Effector CD4-positive, alpha-beta T cell (primary cell): Measurements from ENCODE around the gene FZD7.

Source experiments
- DNase-seq: peaks from one replicate; pipeline ENCODE4 v3.0.0-alpha.2; 2020

Gene FZD7

GRCh38 chr2:202069170-202070067 is 35.8 kb downstream of the FZD7 start:
- DNase-seq: no peak

GRCh38 chr2:202071107-202071506 is 37.5 kb downstream of the FZD7 start:
- no peak for DNase-seq

DNA sequence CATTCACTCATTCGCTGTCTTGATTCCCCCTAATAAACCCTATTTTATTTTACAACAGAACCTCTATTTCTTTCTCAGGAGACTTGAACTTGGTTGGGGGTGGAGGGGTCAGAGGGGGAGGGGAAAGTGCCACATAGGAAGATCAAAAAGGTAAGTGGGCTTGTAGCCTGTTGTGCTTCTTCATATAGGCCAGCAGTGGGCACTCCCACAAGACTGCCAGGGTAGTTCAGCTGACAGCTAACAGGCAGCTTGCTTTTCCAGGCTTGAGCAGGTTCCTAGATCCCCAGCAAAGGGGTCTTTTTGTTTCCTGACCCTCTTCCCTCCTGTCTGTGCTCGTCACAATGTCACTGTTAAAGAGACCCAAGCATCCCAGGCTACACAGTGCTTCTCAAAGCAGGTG is 38.6 kb downstream of the FZD7 start:
- no peak for DNase-seq

GRCh38 chr2:202072737-202073401 is 39.2 kb downstream of the FZD7 start, which contains the start of gene KIAA2012:
TSS of gene KIAA2012 (plus strand) at chr2:202073255. CDS start at chr2:202073628, 373 bp downstream.
- DNase-seq: no peak

DNA sequence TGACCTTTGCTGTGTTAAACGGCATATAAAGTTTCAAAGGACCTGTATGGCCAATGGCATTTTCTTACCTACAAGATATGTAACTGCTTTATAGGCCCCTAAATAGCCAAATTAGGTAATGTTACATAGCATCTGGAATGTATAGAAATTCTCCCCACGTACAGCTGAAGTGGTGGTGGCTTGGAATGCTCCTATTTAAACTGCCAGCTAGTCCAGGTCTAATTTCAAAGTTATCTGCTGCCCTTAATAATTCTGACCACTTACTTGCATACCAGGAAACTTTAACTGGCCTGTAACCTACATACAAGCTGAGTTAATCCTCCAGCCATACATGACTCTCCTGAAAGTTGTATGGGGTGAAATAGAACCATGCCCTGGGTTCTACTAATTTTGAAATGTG is 40.7 kb downstream of the FZD7 start:
- DNase-seq: no peak

- DNase-seq: no peak
Observed at GRCh38 chr2:202079310-202079709, 45.7 kb downstream of the FZD7 start.

DNA sequence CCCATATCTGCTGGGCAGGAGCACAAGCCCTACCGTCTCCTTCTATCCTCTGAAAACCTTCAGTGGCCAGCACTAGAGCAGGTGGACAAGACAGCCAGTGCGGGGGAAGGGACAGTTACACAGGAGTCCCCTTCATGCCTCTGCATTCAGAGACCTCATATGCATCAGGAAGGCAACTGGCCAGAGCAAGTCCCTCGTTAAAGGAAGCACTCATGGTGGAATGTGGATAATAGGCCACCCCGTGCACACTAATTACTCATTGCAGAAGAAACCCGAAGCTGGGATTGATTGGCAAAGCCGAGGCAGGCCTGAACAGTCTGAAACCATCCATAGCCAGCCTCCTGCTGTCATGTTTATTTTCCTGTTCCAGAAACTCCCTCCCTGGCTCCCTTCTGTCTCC is 50.6 kb downstream of the FZD7 start:
- no peak for DNase-seq
